Activated CD8-positive, alpha-beta T cell treated with anti-CD3 and anti-CD28 coated beads for 36 hours (primary cell): ENCODE data around the gene DCBLD2. TPM values are rescaled to one million over a fixed set of nuclear protein-coding genes. Genes with fewer than 3 reads are reported as not detected.
"Not testable (repeated sequence)": the region's sequence is repeated elsewhere in the genome, so short reads cannot be mapped to it uniquely, and the experiment has no call there.

Source experiments
- ATAC-seq: fragments of 200-7000 bp; cut with Tn5 transposase; one replicate; pipeline ENCODE4 v1.10.0; 2021; ENCODE audit warnings: mild to moderate bottlenecking, moderate library complexity
- CTCF ChIA-PET: fragments of 350-600 bp; sonication (Branson Sonifier 250); formaldehyde crosslinking; loops from one replicate; lab custom pipeline; 2021; ENCODE audit warnings: antibody characterized with exemption; lab: Charles Lee
- POLR2A ChIA-PET: fragments of 350-600 bp; sonication (Branson Sonifier 250); formaldehyde crosslinking; loops from one replicate; lab custom pipeline; 2021; ENCODE audit warnings: antibody characterized with exemption; lab: Charles Lee
- DNase-seq: peaks from one replicate; pipeline ENCODE4 v3.0.0-alpha.2; 2020
- H3K27ac Mint-ChIP-seq: one replicate; pipeline ENCODE4 v1.8.0; 2021; ENCODE audit warnings: mild to moderate bottlenecking, mixed read lengths
- H3K27me3 Mint-ChIP-seq: one replicate; pipeline ENCODE4 v1.8.0; 2021; ENCODE audit warnings: mixed read lengths
- H3K36me3 Mint-ChIP-seq: one replicate; pipeline ENCODE4 v1.8.0; 2021; ENCODE audit warnings: low read depth, mixed read lengths
- H3K4me1 Mint-ChIP-seq: one replicate; pipeline ENCODE4 v1.8.0; 2021; ENCODE audit warnings: low read depth, mixed read lengths
- H3K4me3 Mint-ChIP-seq: one replicate; pipeline ENCODE4 v1.8.0; 2021; ENCODE audit warnings: mild to moderate bottlenecking, moderate library complexity, mixed read lengths
- H3K9me3 Mint-ChIP-seq: one replicate; pipeline ENCODE4 v1.8.0; 2021; ENCODE audit warnings: mixed read lengths
- intact Hi-C: fragments of 100-400 bp; cut with micrococcal nuclease; formaldehyde crosslinking; loops from one replicate; pipeline ENCODE4 v1.10.0; 2022
- total RNA-seq, 2 experiments: library from RNA; stranded (reverse); gene quantifications; one replicate each; pipeline ENCODE4 v1.2.3, GENCODE V29; 2021
- TF ChIP-seq, protein P1 (sequence below): fragments of 200-600 bp; IDR thresholded peaks from one replicate; pipeline ENCODE4 v1.8.0; 2022; ENCODE audit warnings: antibody characterized with exemption, mild to moderate bottlenecking

DCBLD2 gene
- total RNA-seq, 2 experiments from 2014 or later, result 1.4 to 2.5 TPM

DNA sequence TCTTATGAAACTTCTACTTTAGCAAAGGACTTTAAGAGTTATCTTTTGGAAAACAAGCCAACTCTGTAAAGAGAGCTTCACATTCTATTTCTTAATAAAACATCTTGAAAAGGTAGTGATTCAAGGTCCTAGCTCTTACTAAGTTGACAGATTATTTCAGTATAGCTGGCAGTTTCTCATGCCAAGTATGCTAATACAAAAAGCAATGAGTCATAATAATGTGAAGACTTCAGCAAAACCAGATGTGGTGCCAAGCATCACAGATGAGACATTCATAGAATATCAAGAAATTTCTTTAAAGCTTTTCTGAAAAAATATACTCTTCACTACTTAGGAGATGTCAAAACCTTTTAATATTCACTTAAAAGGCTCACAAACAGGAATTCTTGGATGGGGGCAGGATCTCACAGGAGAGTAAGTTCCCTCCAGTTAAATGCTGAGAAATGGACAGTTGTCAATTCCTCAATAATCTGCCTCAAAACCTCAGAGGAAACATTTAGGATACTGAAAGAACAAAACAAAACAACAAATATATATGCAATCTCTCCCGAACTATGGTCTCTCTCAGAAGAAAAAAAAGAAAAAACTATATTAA, 45.6 kb downstream of the DCBLD2 start:
- Mint-ChIP-seq H3K9me3 (peaks cover 4% of the 10 kb centered on the region), H3K36me3 (peaks cover 8% of the 10 kb centered on the region), H3K4me3 (no peak overlapping the region), H3K27ac (no peak overlapping the region), H3K27me3 (no peaks in the 10 kb centered on the region), H3K4me1 (no peaks in the 10 kb centered on the region)
- POLR2A ChIA-PET, result no interaction called here
- no peak for DNase-seq
- no peak for ATAC-seq
- TF ChIP-seq, protein P1, sequence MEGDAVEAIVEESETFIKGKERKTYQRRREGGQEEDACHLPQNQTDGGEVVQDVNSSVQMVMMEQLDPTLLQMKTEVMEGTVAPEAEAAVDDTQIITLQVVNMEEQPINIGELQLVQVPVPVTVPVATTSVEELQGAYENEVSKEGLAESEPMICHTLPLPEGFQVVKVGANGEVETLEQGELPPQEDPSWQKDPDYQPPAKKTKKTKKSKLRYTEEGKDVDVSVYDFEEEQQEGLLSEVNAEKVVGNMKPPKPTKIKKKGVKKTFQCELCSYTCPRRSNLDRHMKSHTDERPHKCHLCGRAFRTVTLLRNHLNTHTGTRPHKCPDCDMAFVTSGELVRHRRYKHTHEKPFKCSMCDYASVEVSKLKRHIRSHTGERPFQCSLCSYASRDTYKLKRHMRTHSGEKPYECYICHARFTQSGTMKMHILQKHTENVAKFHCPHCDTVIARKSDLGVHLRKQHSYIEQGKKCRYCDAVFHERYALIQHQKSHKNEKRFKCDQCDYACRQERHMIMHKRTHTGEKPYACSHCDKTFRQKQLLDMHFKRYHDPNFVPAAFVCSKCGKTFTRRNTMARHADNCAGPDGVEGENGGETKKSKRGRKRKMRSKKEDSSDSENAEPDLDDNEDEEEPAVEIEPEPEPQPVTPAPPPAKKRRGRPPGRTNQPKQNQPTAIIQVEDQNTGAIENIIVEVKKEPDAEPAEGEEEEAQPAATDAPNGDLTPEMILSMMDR, result no peak
- CTCF ChIA-PET, result no interaction called here
- intact Hi-C loops, result no loop called here

DNA sequence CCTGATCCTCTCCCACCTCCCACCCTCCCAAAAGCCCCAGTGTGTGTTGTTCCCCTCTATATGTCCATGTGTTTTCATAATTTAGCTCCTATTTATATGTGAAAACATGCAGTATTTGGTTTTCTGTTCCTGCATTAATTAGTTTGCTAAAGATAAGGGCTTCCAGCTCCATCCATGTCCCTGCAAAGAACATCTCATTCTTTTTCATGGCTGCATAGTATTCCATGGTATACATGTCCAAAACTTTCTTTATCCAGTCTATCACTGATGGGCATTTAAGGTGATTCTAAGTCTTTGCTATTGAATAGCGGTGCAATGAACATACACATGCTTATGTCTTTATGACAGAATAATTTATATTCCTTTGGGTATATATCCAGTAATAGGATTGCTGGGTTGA, 53.4 kb downstream of the DCBLD2 start:
- ChIA-PET CTCF (no interaction called here), POLR2A (no interaction called here)
- DNase-seq (no peak), ATAC-seq (no peak)
- TF ChIP-seq, protein P1, result no peak
- Mint-ChIP-seq H3K27ac (no peak overlapping the region), H3K9me3 (no peaks in the 10 kb centered on the region), H3K4me3 (no peak overlapping the region), H3K36me3 (peaks cover 2% of the 10 kb centered on the region), H3K4me1 (no peaks in the 10 kb centered on the region), H3K27me3 (no peaks in the 10 kb centered on the region)
- intact Hi-C loops, result no loop called here

DNA sequence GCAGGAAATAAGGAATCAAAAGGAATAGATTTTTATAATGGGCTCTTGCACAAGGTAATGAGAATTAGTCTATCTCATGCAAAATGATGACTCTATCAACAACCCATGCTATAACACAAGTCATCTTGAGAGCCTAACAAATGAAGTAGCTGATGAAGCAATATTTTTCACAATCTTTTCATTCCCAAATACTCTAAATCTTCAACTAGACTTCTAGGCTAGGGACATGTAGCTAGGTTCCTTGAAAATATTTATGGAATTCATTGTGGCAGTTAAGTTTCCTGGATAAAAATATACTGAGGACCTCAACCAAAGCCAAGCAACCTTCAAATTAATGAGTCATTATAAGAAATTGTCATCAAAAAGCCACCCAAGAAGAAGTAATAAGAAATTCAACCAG, 55.4 kb downstream of the DCBLD2 start:
- TF ChIP-seq, protein P1, result no peak
- H3K4me3 Mint-ChIP-seq, result no peak overlapping the region

DNA sequence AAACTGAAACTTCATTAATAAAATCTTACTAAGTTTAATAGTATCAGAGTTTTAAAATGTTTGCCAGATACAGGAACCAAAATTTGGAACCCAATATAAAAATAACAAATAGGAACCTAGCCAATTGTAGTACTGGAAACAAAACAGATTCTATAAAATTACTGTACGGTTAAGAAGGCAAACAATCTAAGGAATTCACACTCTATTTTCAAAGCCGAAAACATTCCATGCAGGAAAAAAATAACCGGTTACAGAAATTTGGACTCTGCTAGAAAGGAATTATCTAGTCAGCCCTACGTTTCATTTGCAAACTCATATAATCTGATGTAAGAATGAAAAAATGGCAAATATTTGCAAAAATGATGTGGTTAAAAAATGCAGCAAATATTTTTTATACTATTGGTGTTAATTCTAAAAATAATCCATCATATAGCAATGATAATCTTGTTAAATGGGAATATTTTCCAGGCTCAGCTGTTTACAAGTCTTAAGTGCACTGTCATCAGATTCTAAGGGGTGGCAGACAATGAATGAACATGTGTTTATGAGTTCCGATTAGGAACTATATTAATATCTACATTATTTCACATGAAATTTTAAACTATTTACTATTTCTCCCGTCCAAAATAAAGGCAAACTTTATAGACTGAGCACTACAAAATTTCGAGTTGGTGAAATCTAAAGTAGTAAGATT, 58.1 kb downstream of the DCBLD2 start:
- peaks cover 4% of the 10 kb centered on the region for H3K36me3 Mint-ChIP-seq
- H3K9me3 Mint-ChIP-seq, result peaks cover 2% of the 10 kb centered on the region
- TF ChIP-seq, protein P1, result no peak
- ATAC-seq, result no peak
- ChIA-PET POLR2A (no interaction called here), CTCF (interaction anchor here (1.0 kb wide), 1 partner anchor 10 kb away, joined by 3 read pairs; no protein-coding TSS in a partner anchor)
- intact Hi-C loops, result no loop called here
- DNase-seq, result no peak
- no peak overlapping the region for H3K4me3 Mint-ChIP-seq
- H3K27me3 Mint-ChIP-seq, result no peaks in the 10 kb centered on the region
- H3K4me1 Mint-ChIP-seq, result no peaks in the 10 kb centered on the region
- H3K27ac Mint-ChIP-seq, result no peak overlapping the region

More for the DNA sequence above, 55.4 kb downstream of the DCBLD2 start:
- DNase-seq (no peak), ATAC-seq (no peak)
- Mint-ChIP-seq H3K27ac (no peak overlapping the region), H3K9me3 (no peaks in the 10 kb centered on the region), H3K27me3 (no peaks in the 10 kb centered on the region), H3K36me3 (peaks cover 2% of the 10 kb centered on the region), H3K4me1 (no peaks in the 10 kb centered on the region)
- ChIA-PET POLR2A (interaction anchor here (0.6 kb wide), 1 partner anchor 12 kb away, joined by 3 read pairs; no protein-coding TSS in a partner anchor), CTCF (interaction anchor here (1.0 to 1.4 kb wide), 2 partner anchors 28 to 31 kb away, joined by 3 read pairs; no protein-coding TSS in a partner anchor)
- intact Hi-C loops, result no loop called here

DNA sequence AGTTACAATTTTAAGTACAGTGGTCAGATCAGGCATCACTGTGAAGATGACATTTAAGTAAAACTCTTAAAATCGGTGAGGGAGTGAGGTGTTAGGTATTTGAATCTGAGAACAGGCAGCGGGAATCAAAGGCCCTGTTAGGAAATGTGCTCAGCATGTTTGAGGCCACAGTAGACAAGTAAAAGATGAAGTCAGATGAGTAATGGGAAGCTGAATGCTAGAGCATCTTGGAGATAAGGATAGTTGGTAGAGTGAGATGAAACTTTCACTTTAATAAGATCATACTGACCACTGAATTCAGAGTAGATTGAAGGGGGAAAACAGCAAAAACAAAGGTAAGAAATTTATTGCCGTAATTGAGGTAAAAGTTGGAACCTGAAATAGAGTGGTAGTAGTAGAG, 61.6 kb downstream of the DCBLD2 start:
- intact Hi-C loops, result no loop called here
- H3K9me3 Mint-ChIP-seq, result peaks cover 2% of the 10 kb centered on the region
- CTCF ChIA-PET, result interaction anchor here (1.4 kb wide), 1 partner anchor 23 kb away, joined by 4 read pairs; no protein-coding TSS in a partner anchor
- DNase-seq (no peak), ATAC-seq (no peak)
- POLR2A ChIA-PET, result interaction anchor here (0.6 kb wide), 1 partner anchor 13 kb away, joined by 4 read pairs; no protein-coding TSS in a partner anchor
- TF ChIP-seq, protein P1, result no peak
- H3K36me3 Mint-ChIP-seq, result peaks cover 3% of the 10 kb centered on the region
- no peak overlapping the region for H3K27ac Mint-ChIP-seq
- no peak overlapping the region for H3K4me3 Mint-ChIP-seq
- H3K4me1 Mint-ChIP-seq, result no peaks in the 10 kb centered on the region
- no peaks in the 10 kb centered on the region for H3K27me3 Mint-ChIP-seq

DNA sequence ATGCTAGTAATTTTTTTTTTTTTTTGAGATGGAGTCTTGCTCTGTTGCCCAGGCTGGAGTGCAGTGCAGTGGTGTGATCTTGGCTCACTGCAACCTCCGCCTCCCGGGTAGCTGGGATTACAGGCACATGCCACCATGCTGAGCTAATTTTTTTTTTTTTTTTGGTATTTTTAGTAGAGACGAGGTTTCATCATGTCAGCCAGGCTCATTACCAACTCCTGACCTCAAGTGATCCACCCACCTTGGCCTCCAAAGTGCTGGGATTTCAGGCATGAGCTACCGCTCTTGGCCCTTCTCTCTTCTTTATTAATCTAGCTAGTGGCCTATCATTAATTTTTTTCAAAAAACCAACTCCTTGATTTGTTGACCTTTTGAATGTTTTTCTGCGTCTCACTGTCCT, 70.4 kb downstream of the DCBLD2 start:
- H3K4me1 Mint-ChIP-seq, DNase-seq, intact Hi-C loops, H3K27ac Mint-ChIP-seq, H3K27me3 Mint-ChIP-seq, POLR2A ChIA-PET, H3K4me3 Mint-ChIP-seq, ATAC-seq, H3K9me3 Mint-ChIP-seq, H3K36me3 Mint-ChIP-seq: not testable (repeated sequence)
- CTCF ChIA-PET, result interaction anchor here (1.2 to 1.4 kb wide), 2 partner anchors 14 to 342 kb away, joined by 4 to 5 read pairs; no protein-coding TSS in a partner anchor
